Upper lobe of left lung (tissue), 6 donors: ENCODE results near the gene IPPK. TPM values are rescaled to one million over a fixed set of nuclear protein-coding genes. Genes with fewer than 3 reads are reported as not detected.

Experiments used
- ATAC-seq, 2 donors: fragments of 200-7000 bp; cut with Tn5 transposase; one replicate each; pipeline ENCODE4 v1.9.1; 2022; ENCODE audit warnings: mild to moderate bottlenecking in 2 of 2, moderate library complexity in 2 of 2; ENCODE audit not compliant: low FRiP score in 2 of 2
- DNase-seq, 2 donors: peaks; one replicate each; pipeline ENCODE4 v3.0.0-alpha.2; 2019 to 2020
- H3K27ac ChIP-seq, 4 donors: fragments of 200-600 bp; sonication (generic); one replicate each; pipeline ENCODE4 v1.5.1; 2016 to 2019
- H3K27me3 ChIP-seq, 4 donors: fragments of 200-600 bp; sonication (generic); one replicate each; pipeline ENCODE4 v1.5.1; 2017 to 2019
- H3K36me3 ChIP-seq, 4 donors: fragments of 200-600 bp; sonication (generic); one replicate each; pipeline ENCODE4 v1.5.1; 2016 to 2019
- H3K4me1 ChIP-seq, 4 donors: fragments of 200-600 bp; sonication (generic); one replicate each; pipeline ENCODE4 v1.5.1; 2018 to 2019
- H3K4me3 ChIP-seq, 4 donors: fragments of 200-600 bp; sonication (generic); one replicate each; pipeline ENCODE4 v1.5.1; 2017 to 2019; ENCODE audit warnings: mild to moderate bottlenecking in 2 of 4, moderate library complexity in 1 of 4
- H3K9me3 ChIP-seq, 4 donors: fragments of 200-600 bp; sonication (generic); one replicate each; pipeline ENCODE4 v1.5.1; 2018 to 2019
- CTCF ChIP-seq, 6 experiments: fragments of 450-650 bp in 4 of 6; fragments of 200-600 bp in 2 of 6; sonication (generic) in 2 of 6; IDR thresholded peaks; one replicate each; pipeline ENCODE4 v1.5.1; 2016 to 2019; ENCODE audit warnings: antibody characterized with exemption in 6 of 6
- EP300 ChIP-seq, 4 donors: sonication (generic); formaldehyde crosslinking; IDR thresholded peaks; one replicate each; pipeline ENCODE4 v1.5.1; 2017; ENCODE audit warnings: antibody characterized with exemption in 4 of 4, control low read depth in 2 of 4
- POLR2A ChIP-seq, 4 donors: fragments of 450-650 bp; IDR thresholded peaks; one replicate each; pipeline ENCODE4 v1.5.1; 2016 to 2017; ENCODE audit warnings: antibody characterized with exemption in 4 of 4, mild to moderate bottlenecking in 2 of 4
- POLR2AphosphoS5 ChIP-seq, 2 donors: sonication (generic); formaldehyde crosslinking; IDR thresholded peaks; one replicate each; pipeline ENCODE4 v1.5.1; 2017; ENCODE audit warnings: antibody characterized with exemption in 2 of 2
- WGBS, 2 donors: methylation state at CpG; one replicate each; pipeline ENCODE4 v1.1.5; 2017 to 2018; 5-methylcytosine and 5-hydroxymethylcytosine counted together
- total RNA-seq, 6 donors: library from RNA; depleted of rRNA in 4 of 6; stranded (reverse); fragments of >200 nt in 4 of 6; gene quantifications; one replicate each; pipeline versions ENCODE4 v1.1.0 to v1.2.1, GENCODE V29; 2016 to 2021
- donor health status: DM: no; HTN: no; CAD: no; lungs with moderate emphysema.
- donor health status: DM: no; HTN: yes; CAD: no; lungs with severe emphysema.

The IPPK gene
- total RNA-seq, 6 donors from 2014 or later = 4.7 to 16.6 (median 6.5) TPM

DNA sequence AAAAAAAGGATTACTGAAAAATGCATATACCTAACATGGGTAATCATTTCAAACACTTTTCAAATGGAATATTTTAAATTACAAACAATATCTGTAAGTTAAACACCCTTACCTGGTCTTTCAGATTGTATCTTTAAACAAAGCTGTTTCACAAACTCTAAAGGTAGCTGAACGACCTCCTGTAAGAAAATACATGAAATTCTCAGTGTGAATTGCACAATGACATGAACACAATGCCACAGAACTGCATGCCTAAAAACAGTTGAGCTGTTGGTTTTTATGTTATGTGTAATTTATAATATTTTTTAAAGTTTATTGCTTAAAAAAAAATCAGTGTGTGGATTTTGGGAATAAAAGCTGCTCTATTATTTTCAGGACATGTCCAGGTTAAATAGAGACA is 17.5 kb downstream of the IPPK start:
- TF ChIP-seq POLR2A (IDR thresholded peaks at IDR 0.05) (no peak), EP300 (IDR thresholded peaks at IDR 0.05) (no peak), CTCF (IDR thresholded peaks at IDR 0.05) (no peak), POLR2AphosphoS5 (IDR thresholded peaks at IDR 0.05) (no peak)
- H3K36me3 ChIP-seq = peaks cover 11 to 84% (median 56%) of the 10 kb centered on the region in 4 donors
- ATAC-seq (no peak), DNase-seq (no peak)
- no peaks in the 10 kb centered on the region for H3K27me3 ChIP-seq
- peaks cover 0 to 7% (median 0%) of the 10 kb centered on the region in 4 donors for H3K4me1 ChIP-seq
- no peaks in the 10 kb centered on the region for H3K9me3 ChIP-seq
- WGBS, 2 donors = 34 to 51% methylated on average over 1 of the region's 1 CpG
- no peak overlapping the region for H3K4me3 ChIP-seq
- H3K27ac ChIP-seq = no peak overlapping the region

GRCh38 chr9:92650839-92651621 is 18.9 kb downstream of the IPPK start:
- no peaks in the 10 kb centered on the region for H3K9me3 ChIP-seq
- H3K36me3 ChIP-seq = peaks cover 12 to 85% (median 59%) of the 10 kb centered on the region in 4 donors
- 73 to 88% methylated on average over 10 of the region's 10 CpGs for WGBS, 2 donors
- peak in 1 of 2 donors; percentile 11 for DNase-seq
- no peak overlapping the region for H3K27ac ChIP-seq
- ATAC-seq = peak in 1 of 2 donors; percentile 81
- no peaks in the 10 kb centered on the region for H3K27me3 ChIP-seq
- no peak for TF ChIP-seq CTCF (IDR thresholded peaks at IDR 0.05)
- no peak for TF ChIP-seq POLR2A (IDR thresholded peaks at IDR 0.05)
- no peak for TF ChIP-seq POLR2AphosphoS5 (IDR thresholded peaks at IDR 0.05)
- TF ChIP-seq EP300 (IDR thresholded peaks at IDR 0.05) = no peak
- no peak overlapping the region for H3K4me3 ChIP-seq
- peaks cover 0 to 7% (median 0%) of the 10 kb centered on the region in 4 donors for H3K4me1 ChIP-seq

DNA sequence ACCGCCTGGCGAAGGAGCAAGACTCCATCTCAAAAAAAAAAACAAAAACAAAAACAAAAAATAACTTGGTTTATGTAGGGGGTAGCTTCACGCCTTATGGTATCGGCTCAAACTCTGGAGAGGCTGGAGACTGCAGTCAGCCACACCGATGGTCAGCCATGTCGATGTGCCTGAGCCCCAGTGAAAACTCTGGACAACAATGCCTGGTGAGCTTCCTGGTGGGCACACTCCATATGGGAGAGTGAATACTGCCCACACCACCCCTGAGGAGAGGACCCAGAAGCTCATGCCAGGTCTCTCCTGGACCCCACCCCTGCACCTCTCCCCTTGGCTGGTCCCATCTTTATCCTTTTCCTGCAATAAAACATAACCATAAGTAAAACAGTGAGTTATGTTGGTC is 19.6 kb downstream of the IPPK start:
- ATAC-seq (no peak), DNase-seq (peak in 1 of 2 donors; percentile 5)
- Histone ChIP-seq H3K4me1 (peaks cover 0 to 7% (median 0%) of the 10 kb centered on the region in 4 donors), H3K36me3 (peaks cover 11 to 84% (median 61%) of the 10 kb centered on the region in 4 donors), H3K27ac (no peak overlapping the region), H3K4me3 (no peak overlapping the region), H3K9me3 (no peaks in the 10 kb centered on the region), H3K27me3 (no peaks in the 10 kb centered on the region)
- no peak for TF ChIP-seq POLR2AphosphoS5 (IDR thresholded peaks at IDR 0.05)
- 94 to 100% methylated on average over 6 of the region's 6 CpGs for WGBS, 2 donors

GRCh38 chr9:92649007-92649406 is 20.9 kb downstream of the IPPK start:
- WGBS, 2 donors = 97 to 100% methylated on average over 5 of the region's 5 CpGs
- H3K36me3 ChIP-seq = peaks cover 18 to 84% (median 64%) of the 10 kb centered on the region in 4 donors
- ATAC-seq = no peak
- no peaks in the 10 kb centered on the region for H3K9me3 ChIP-seq
- no peaks in the 10 kb centered on the region for H3K27me3 ChIP-seq
- TF ChIP-seq EP300 (IDR thresholded peaks at IDR 0.05) = no peak
- no peak for TF ChIP-seq POLR2AphosphoS5 (IDR thresholded peaks at IDR 0.05)
- no peak for TF ChIP-seq CTCF (IDR thresholded peaks at IDR 0.05)
- TF ChIP-seq POLR2A (IDR thresholded peaks at IDR 0.05) = no peak
- peak in 1 of 2 donors; percentile 8 for DNase-seq
- no peak overlapping the region for H3K4me3 ChIP-seq
- no peak overlapping the region for H3K27ac ChIP-seq
- H3K4me1 ChIP-seq = no peaks in the 10 kb centered on the region

DNA sequence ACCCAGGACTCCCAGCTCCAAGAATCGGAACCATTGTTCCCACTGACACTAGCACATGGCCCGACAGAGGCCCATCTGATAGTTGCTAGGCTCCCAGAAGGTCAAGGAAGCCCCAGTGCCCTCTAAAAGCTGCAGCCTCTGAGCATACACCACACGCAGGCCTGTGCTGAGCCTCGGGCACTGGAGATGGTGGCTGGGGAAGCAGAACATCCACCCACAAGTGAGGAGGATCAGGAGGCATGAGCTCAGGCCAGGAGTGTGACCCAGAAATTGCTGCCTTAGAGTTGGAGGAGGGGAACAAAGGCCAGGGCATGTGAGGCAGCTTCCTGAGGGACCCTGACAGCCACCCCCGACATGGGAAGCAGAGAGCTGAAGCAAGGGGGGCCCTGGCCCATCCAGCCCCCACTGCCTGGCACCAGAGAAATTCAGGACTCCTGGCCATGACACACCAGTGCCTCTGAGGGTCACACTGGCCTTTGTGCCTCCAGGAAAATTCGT is 21.4 kb downstream of the IPPK start:
- ATAC-seq = no peak
- H3K36me3 ChIP-seq = peaks cover 18 to 87% (median 65%) of the 10 kb centered on the region in 4 donors

More for the DNA sequence above, 21.4 kb downstream of the IPPK start:
- Histone ChIP-seq H3K27ac (no peak overlapping the region), H3K9me3 (no peaks in the 10 kb centered on the region), H3K4me3 (no peak overlapping the region), H3K4me1 (no peaks in the 10 kb centered on the region), H3K27me3 (no peaks in the 10 kb centered on the region)
- WGBS, 2 donors = 92 to 94% methylated on average over 3 to 6 of the region's 6 CpGs
- no peak for DNase-seq
- no peak for TF ChIP-seq POLR2A (IDR thresholded peaks at IDR 0.05)
- no peak for TF ChIP-seq CTCF (IDR thresholded peaks at IDR 0.05)
- no peak for TF ChIP-seq EP300 (IDR thresholded peaks at IDR 0.05)
- no peak for TF ChIP-seq POLR2AphosphoS5 (IDR thresholded peaks at IDR 0.05)
